ENCODE measurements around the gene NXPE4.
A peak's percentile ranks its signal among the peaks of the same experiment; 100 is the strongest.
"Not testable (repeated sequence)": the region's sequence is repeated elsewhere in the genome, so short reads cannot be mapped to it uniquely, and the experiment has no call there.

The NXPE4 gene

GRCh38 chr11:114614127-114614720 lies 18.6 kb upstream of the NXPE4 start:
- H3K36me3 Mint-ChIP-seq: no peaks in the 10 kb centered on the region
- H3K4me1 Mint-ChIP-seq: no peaks in the 10 kb centered on the region
- no peak for DNase-seq (ENCODE audit: low spot score in 2 of 2)
- H3K27ac Mint-ChIP-seq: no peak overlapping the region
- no peaks in the 10 kb centered on the region for H3K9me3 Mint-ChIP-seq
- ATAC-seq: no peak
- H3K4me3 Mint-ChIP-seq: no peak overlapping the region

GRCh38 chr11:114613094-114613493 lies 17.5 kb upstream of the NXPE4 start:
- H3K4me1 Mint-ChIP-seq; H3K36me3 Mint-ChIP-seq; H3K27ac Mint-ChIP-seq; ATAC-seq; H3K9me3 Mint-ChIP-seq; H3K4me3 Mint-ChIP-seq; DNase-seq (ENCODE audit: low spot score in 2 of 2): not testable (repeated sequence)

- no peaks in the 10 kb centered on the region for H3K4me1 Mint-ChIP-seq
- H3K4me3 Mint-ChIP-seq: no peak overlapping the region
- no peak for DNase-seq (ENCODE audit: low spot score in 2 of 2)
- no peaks in the 10 kb centered on the region for H3K9me3 Mint-ChIP-seq
- no peak for ATAC-seq
- no peak overlapping the region for H3K27ac Mint-ChIP-seq
- H3K36me3 Mint-ChIP-seq: no peaks in the 10 kb centered on the region
Measured at GRCh38 chr11:114612686-114613085, 17.1 kb upstream of the NXPE4 start.

- not testable (repeated sequence) for H3K36me3 Mint-ChIP-seq; H3K27ac Mint-ChIP-seq; H3K4me1 Mint-ChIP-seq; ATAC-seq; H3K4me3 Mint-ChIP-seq; H3K9me3 Mint-ChIP-seq; DNase-seq (ENCODE audit: low spot score in 2 of 2)
Measured at GRCh38 chr11:114612199-114612598, 16.6 kb upstream of the NXPE4 start.

- no peak for DNase-seq (ENCODE audit: low spot score in 2 of 2)
- Mint-ChIP-seq H3K36me3 (no peaks in the 10 kb centered on the region), H3K27ac (no peak overlapping the region)
Measured at GRCh38 chr11:114610984-114611944, 15.7 kb upstream of the NXPE4 start.

GRCh38 chr11:114610550-114610949 lies 15.0 kb upstream of the NXPE4 start:
- H3K9me3 Mint-ChIP-seq: no peaks in the 10 kb centered on the region
- H3K4me3 Mint-ChIP-seq: no peak overlapping the region
- ATAC-seq: no peak
- no peak for DNase-seq (ENCODE audit: low spot score in 2 of 2)
- no peaks in the 10 kb centered on the region for H3K36me3 Mint-ChIP-seq
- no peaks in the 10 kb centered on the region for H3K4me1 Mint-ChIP-seq
- H3K27ac Mint-ChIP-seq: no peak overlapping the region

More at GRCh38 chr11:114610984-114611944, 15.7 kb upstream of the NXPE4 start:
- Mint-ChIP-seq H3K9me3 (no peaks in the 10 kb centered on the region), H3K4me1 (no peaks in the 10 kb centered on the region), H3K4me3 (no peak overlapping the region)
- no peak for ATAC-seq

- DNase-seq (ENCODE audit: low spot score in 2 of 2) (peak in 1 of 2 donors; percentile 4), ATAC-seq (no peak)
- H3K4me1 Mint-ChIP-seq: no peaks in the 10 kb centered on the region
- no peaks in the 10 kb centered on the region for H3K9me3 Mint-ChIP-seq
- no peak overlapping the region for H3K27ac Mint-ChIP-seq
- H3K36me3 Mint-ChIP-seq: no peaks in the 10 kb centered on the region
- no peak overlapping the region for H3K4me3 Mint-ChIP-seq
Measured at GRCh38 chr11:114609429-114609828, 13.8 kb upstream of the NXPE4 start.

- DNase-seq (ENCODE audit: low spot score in 2 of 2): peak in 1 of 2 donors; percentile 20
- not testable (repeated sequence) for H3K9me3 Mint-ChIP-seq, H3K27ac Mint-ChIP-seq, ATAC-seq, H3K4me3 Mint-ChIP-seq, H3K4me1 Mint-ChIP-seq, H3K36me3 Mint-ChIP-seq
Measured at GRCh38 chr11:114608605-114609004, 13.0 kb upstream of the NXPE4 start.

- Mint-ChIP-seq H3K36me3 (no peaks in the 10 kb centered on the region), H3K4me3 (no peak overlapping the region)
- no peak for ATAC-seq
Measured at GRCh38 chr11:114607753-114608459, 12.3 kb upstream of the NXPE4 start.

GRCh38 chr11:114606802-114607075 lies 11.2 kb upstream of the NXPE4 start:
- not testable (repeated sequence) for H3K4me1 Mint-ChIP-seq, ATAC-seq, H3K27ac Mint-ChIP-seq, H3K4me3 Mint-ChIP-seq, H3K36me3 Mint-ChIP-seq, H3K9me3 Mint-ChIP-seq
- peak in 1 of 2 donors; percentile 6 for DNase-seq (ENCODE audit: low spot score in 2 of 2)

More at GRCh38 chr11:114607753-114608459, 12.3 kb upstream of the NXPE4 start:
- Mint-ChIP-seq H3K9me3 (no peaks in the 10 kb centered on the region), H3K4me1 (no peaks in the 10 kb centered on the region), H3K27ac (no peak overlapping the region)
- DNase-seq (ENCODE audit: low spot score in 2 of 2): peak in 1 of 2 donors; percentile 10

GRCh38 chr11:114606003-114606801 lies 10.6 kb upstream of the NXPE4 start:
- Mint-ChIP-seq H3K4me3 (no peak overlapping the region), H3K9me3 (no peaks in the 10 kb centered on the region), H3K4me1 (no peaks in the 10 kb centered on the region), H3K27ac (no peak overlapping the region), H3K36me3 (no peaks in the 10 kb centered on the region)
- peak in 1 of 2 donors; percentile 12 for DNase-seq (ENCODE audit: low spot score in 2 of 2)
- no peak for ATAC-seq

GRCh38 chr11:114605370-114605769 lies 9.8 kb upstream of the NXPE4 start:
- Mint-ChIP-seq H3K9me3 (no peaks in the 10 kb centered on the region), H3K4me1 (no peaks in the 10 kb centered on the region), H3K4me3 (no peak overlapping the region), H3K27ac (no peak overlapping the region), H3K36me3 (no peaks in the 10 kb centered on the region)
- DNase-seq (ENCODE audit: low spot score in 2 of 2): no peak
- ATAC-seq: no peak

GRCh38 chr11:114604886-114605285 lies 9.3 kb upstream of the NXPE4 start:
- no peaks in the 10 kb centered on the region for H3K9me3 Mint-ChIP-seq
- peak in 1 of 2 donors; percentile 43 for DNase-seq (ENCODE audit: low spot score in 2 of 2)

GRCh38 chr11:114604179-114604813 lies 8.7 kb upstream of the NXPE4 start:
- Mint-ChIP-seq H3K4me3 (no peak overlapping the region), H3K27ac (no peak overlapping the region), H3K4me1 (no peaks in the 10 kb centered on the region), H3K9me3 (no peaks in the 10 kb centered on the region), H3K36me3 (no peaks in the 10 kb centered on the region)
- DNase-seq (ENCODE audit: low spot score in 2 of 2) (peak in 1 of 2 donors; percentile 41), ATAC-seq (no peak)

More at GRCh38 chr11:114604886-114605285, 9.3 kb upstream of the NXPE4 start:
- no peak overlapping the region for H3K27ac Mint-ChIP-seq
- H3K36me3 Mint-ChIP-seq: no peaks in the 10 kb centered on the region
- H3K4me3 Mint-ChIP-seq: no peak overlapping the region
- H3K4me1 Mint-ChIP-seq: no peaks in the 10 kb centered on the region
- ATAC-seq: no peak

All from stimulated activated effector memory CD8-positive, alpha-beta T cell treated with anti-CD3 and anti-CD28 coated beads, Interleukin-12 subunit alpha, Interleukin-12 subunit beta, amount 100 ng/mL, for 72 hours (primary cell).